GM19372 (cell line): Measurements from ENCODE around the gene HLA-DOA.

Experiments used
- ATAC-seq: cut with Tn5 transposase; IDR thresholded peaks from one replicate; pipeline ENCODE4 v1.9.1; 2021; ENCODE audit warnings: mild to moderate bottlenecking, low read depth, moderate library complexity; ENCODE audit not compliant: unreplicated experiment

Gene HLA-DOA

DNA sequence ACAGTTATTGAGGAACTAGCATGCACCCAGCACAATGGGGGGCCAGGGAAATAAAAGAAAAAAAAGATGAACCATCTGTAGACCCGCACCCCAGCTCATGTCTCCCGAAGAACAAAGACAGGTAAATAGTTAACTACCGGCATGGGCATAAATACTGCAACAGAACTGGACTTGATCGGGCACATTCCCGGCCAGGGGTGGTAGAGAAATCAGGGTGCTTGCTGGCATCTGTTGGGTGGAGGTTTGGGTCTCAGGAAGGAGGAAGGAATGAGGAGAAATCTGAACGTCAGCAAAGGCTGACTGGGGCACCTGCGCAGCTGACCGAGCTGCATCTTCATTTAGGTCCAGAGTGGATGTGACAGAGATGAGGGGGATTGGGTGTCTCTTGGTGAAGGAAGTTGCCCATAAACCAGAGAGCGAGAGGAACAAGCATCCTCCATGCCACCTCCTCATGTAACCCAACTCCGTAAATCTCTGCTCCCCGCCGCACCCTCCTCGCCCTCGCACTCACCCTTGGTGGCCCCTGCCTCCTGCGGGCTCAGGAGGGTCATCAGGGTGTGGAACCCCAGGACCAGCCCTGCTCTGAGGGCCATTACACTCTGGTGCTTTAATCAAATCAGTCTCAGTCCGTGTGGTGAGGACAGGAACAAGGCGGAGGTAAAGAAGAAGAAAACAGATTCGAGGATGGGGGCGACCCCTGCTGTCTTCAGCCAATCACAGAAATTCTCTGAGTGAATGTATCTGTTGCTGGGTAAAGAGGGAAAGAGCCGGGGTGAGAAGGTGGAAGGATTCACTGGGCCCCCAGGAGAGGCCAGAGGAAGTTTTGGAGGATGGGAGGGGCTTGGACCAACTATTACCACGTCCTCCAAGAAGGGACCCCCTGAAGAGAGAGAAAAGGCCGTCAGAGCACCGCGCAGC, at the start of gene HLA-DOA:
Gene HLA-DOA, minus strand, starts transcription at position 648 of the 918 bp plus-strand sequence.
- peak; percentile 84 for ATAC-seq

DNA sequence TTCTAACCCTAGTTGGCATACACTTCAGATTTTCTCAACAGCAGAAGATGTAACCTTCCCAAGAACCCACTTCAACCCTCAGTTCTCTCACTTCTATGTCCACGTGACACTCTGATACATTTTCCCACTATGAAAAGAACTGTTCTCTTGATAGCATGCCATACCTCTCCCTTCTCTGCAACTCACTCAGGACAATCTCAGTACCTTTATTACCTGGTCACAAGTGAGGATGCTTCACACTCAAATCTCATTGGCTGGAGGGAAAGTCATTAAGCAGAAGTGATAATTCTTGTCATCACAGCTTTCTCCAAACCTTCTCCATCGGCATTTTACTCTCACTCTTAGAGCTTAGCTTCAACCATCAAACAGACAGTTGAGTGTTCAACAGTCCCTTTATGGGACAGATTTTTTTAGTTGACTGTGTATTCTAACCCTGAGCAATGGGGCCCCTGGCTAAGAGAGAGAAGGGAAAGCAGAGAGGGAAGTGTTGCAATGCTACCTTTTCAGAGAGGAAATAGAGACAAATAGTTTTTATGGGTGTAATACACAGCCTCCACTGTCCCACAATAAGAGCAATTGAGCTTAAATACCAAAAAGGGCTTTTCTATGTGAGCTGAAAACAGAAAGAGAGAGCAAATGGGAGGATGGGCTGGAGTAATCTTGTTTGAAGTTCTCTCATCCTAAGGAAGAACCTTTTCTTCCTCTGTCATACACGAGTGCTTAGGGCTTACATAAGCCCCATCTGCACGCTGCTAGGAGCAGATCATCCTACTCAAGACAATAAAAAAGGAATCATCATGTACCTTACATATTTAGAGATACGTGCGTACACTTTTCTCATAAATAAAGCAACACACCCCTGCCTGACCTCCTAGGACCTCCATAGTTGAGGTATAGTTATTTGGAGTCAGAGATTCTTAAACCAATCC, 48.1 kb upstream of the HLA-DOA start:
- ATAC-seq, result no peak

DNA sequence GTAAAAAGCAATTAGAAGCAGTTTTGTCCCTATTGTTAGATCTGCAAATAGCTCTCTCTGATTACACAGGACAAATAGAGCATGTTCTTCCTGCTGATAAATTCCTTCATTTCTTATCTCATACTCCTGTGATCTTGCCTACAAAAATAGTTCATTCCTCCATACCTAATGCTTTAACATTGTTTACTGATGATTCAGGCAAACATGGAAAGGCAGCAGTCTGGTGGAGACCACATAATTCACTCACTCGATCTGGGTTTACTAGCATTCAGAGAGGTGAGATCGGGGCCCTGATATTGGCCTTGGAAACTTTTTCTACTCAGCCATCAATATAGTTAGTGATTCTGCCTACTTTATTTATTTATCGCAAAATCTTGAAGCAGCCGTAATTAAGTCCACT, 43.8 kb upstream of the HLA-DOA start:
- no peak for ATAC-seq

- ATAC-seq, result no peak
These were observed 43.2 kb upstream of the HLA-DOA start for GRCh38 chr6:33052627-33053026.

GRCh38 chr6:33050014-33050810, 40.8 kb upstream of the HLA-DOA start:
- no peak for ATAC-seq

DNA sequence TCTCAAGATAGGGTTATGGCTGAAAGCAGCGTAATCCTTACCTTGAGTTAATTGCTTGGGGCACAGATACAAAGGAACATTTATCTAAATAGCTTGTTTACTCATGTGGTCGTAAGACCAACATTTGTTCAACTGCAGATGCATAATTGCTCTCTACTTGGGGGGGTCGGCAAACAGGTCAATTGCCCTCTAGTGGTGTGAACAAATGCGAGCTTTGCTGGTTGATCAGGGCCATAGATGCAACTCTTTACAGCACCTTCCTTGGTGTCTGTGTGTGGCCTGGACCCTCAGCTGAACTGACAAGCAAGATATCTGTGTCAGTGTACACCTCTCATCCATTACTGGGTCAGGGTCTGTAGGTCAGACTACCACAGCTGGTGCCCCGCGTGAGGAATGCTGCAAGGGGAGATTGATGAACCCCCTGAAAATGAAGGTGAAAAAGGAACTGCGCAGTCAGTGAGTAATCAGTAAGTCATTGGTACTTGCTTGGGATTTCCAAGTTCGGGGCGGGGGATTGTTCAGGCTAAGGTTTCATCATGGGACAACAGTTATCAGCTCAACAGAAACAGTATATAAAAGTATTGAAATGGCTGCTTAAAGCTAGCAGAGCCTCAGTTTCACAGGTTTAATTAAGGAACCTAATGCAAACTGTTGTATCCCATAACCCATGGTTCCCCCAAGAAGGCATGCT, 40.1 kb upstream of the HLA-DOA start:
- ATAC-seq, result no peak

GRCh38 chr6:33040157-33040556, 30.8 kb upstream of the HLA-DOA start:
- ATAC-seq, result no peak

- no peak for ATAC-seq
These were observed 27.1 kb upstream of the HLA-DOA start for GRCh38 chr6:33036535-33036934.

DNA sequence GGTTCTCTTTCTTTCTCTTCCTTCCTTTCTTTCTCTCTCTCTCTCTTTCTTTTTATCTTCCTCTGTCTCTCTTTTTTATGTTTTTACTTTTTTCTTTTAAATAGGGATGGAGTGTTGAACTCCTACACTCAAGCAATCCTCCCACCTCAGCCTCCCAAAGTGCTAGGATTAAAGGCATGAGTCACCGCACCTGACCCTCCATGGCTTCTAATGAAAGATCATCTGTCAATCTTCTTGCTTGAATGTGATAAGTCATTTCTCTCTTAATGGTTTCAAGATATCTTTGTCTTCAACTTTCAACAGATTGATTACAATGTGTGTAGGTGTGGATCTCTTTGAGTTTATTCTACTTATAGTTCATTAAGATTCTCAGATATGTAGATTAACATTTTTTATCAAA, 25.2 kb upstream of the HLA-DOA start:
- no peak for ATAC-seq

GRCh38 chr6:33030245-33030644, 20.9 kb upstream of the HLA-DOA start:
- ATAC-seq, result no peak

GRCh38 chr6:33029328-33030184, 20.2 kb upstream of the HLA-DOA start:
- peak; percentile 66 for ATAC-seq

DNA sequence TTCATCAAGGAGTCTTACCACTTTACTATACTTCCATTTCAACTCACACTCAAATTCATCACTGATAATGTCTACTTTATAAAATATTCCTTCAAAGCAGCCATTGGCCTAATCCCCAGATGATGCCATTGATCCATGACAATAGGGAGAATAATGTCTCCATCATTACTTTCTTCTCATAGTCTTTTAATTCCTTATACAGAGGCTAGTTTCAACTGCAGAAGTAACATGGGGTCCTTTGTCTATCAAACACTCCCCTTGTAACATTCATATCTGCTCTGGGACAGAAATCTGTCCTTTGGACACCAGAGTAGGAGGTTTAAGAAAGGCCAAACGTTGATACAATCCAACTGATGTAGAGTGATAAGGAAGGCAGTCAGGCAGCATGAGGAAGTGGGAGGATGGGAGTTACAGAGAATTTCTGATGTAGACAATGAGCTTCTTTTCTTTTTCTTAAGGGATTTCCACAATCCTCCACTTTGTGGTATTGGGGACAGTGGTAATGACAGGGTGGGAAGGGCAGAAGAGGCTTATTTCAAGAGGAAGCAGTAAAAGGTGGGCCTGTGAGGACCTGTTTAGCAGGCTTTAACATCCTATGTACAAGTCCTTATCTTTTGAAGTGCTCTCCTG, 18.9 kb upstream of the HLA-DOA start:
- no peak for ATAC-seq

- no peak for ATAC-seq
These were observed 15.1 kb upstream of the HLA-DOA start for GRCh38 chr6:33024521-33024920.

DNA sequence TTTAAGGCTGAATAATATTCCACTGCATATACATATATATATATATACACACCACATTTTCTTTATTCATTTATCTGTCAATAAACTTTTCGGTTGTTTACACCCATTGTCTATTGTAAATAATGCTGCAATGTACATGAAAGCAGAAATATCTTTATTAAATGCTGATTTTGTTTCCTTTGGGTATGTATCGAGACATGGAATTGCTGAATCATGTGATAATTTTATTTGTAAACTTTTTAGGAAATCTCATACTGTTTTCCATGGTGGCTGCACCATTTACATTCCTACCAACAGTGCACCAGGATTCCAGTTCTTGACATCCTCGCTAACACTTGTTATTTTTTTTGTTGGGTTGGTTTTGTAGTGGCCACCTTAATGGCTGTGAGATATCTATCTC, 14.1 kb upstream of the HLA-DOA start:
- no peak for ATAC-seq

DNA sequence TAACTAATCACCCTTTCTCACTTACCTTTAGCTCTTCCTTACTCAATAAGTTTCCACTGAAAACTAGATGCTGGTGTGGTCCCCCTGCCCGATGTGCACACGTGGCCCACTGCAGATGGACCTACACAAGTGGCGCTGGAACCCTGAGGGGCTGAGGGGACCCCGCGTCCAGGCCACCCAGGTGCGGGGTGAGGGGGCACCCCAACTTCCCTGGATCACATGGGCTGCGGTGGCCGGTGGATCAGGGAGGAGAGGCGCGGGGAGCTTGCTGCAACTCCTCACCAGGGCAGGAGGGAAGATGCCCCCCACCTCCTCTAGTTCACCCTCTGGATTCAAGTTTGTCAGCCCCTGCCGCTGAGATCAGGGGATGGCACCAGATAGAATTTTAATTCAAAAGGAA, 12.5 kb upstream of the HLA-DOA start:
- no peak for ATAC-seq

GRCh38 chr6:33019372-33019771, 10.0 kb upstream of the HLA-DOA start:
- ATAC-seq, result peak; percentile 5

GRCh38 chr6:33018904-33019303, 9.5 kb upstream of the HLA-DOA start:
- peak; percentile 63 for ATAC-seq

DNA sequence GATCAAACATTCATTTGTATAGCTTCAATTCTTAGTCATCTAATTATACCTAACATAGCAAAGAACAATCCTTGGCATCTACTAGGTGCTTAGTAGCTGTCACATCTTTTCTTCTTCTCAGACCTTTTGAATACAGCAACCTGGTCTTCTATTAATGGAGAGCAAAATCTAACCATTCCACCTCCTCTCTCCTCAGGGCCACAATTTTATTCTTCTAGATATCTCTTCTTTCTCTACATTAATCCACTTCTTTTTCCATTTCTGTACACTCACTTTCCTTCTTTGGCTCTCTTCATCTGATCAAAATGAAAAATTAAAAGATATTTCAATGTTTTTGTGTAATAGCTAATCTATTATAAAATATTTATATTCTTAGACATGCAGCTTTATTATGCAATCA, 9.0 kb upstream of the HLA-DOA start:
- no peak for ATAC-seq
